Parathyroid adenoma (tissue), 2 donors: ENCODE results near the gene COMMD10.

ENCODE experiments used
- H2AFZ ChIP-seq: fragments of 300-600 bp; sonication (generic); one replicate; pipeline ENCODE4 v1.7.0; 2017; ENCODE audit warnings: antibody characterized with exemption, mild to moderate bottlenecking
- H3K27ac ChIP-seq: fragments of 300-600 bp; sonication (generic); one replicate; pipeline ENCODE4 v1.7.0; 2017
- H3K27me3 ChIP-seq: fragments of 300-600 bp; sonication (generic); one replicate; pipeline ENCODE4 v1.7.0; 2017; ENCODE audit warnings: low read length; ENCODE audit not compliant: control insufficient read depth, insufficient read depth
- H3K36me3 ChIP-seq: fragments of 300-600 bp; sonication (generic); one replicate; pipeline ENCODE4 v1.7.0; 2017; ENCODE audit warnings: low read length; ENCODE audit not compliant: control insufficient read depth, insufficient read depth
- H3K4me1 ChIP-seq: fragments of 300-600 bp; sonication (generic); one replicate; pipeline ENCODE4 v1.7.0; 2017; ENCODE audit warnings: control low read depth
- H3K4me2 ChIP-seq: fragments of 300-600 bp; sonication (generic); one replicate; pipeline ENCODE4 v1.7.0; 2017; ENCODE audit warnings: low read length
- H3K4me3 ChIP-seq: fragments of 300-600 bp; sonication (generic); one replicate; pipeline ENCODE4 v1.7.0; 2017; ENCODE audit warnings: low read depth, low read length
- H3K79me2 ChIP-seq: fragments of 300-600 bp; sonication (generic); one replicate; pipeline ENCODE4 v1.7.0; 2017; ENCODE audit warnings: control low read depth
- H3K9ac ChIP-seq: fragments of 300-600 bp; sonication (generic); one replicate; pipeline ENCODE4 v1.7.0; 2017; ENCODE audit warnings: mild to moderate bottlenecking
- H3K9me3 ChIP-seq: fragments of 300-600 bp; sonication (generic); one replicate; pipeline ENCODE4 v1.7.0; 2017; ENCODE audit warnings: low read length; ENCODE audit not compliant: control insufficient read depth
- CTCF ChIP-seq: fragments of 300-600 bp; sonication (generic); IDR thresholded peaks from one replicate; pipeline ENCODE4 v1.7.0; 2017; ENCODE audit warnings: antibody characterized with exemption, mild to moderate bottlenecking
- donor health status: primary hyperparathyroidism.

COMMD10 gene

GRCh38 chr5:116058346-116058936, 26.4 kb upstream of the COMMD10 start:
- H3K36me3 ChIP-seq: no peaks in the 10 kb centered on the region
- no peak for TF ChIP-seq CTCF
- no peak overlapping the region for H2AFZ ChIP-seq
- no peaks in the 10 kb centered on the region for H3K4me1 ChIP-seq
- H3K27me3 ChIP-seq: no peaks in the 10 kb centered on the region
- H3K4me3 ChIP-seq: no peak overlapping the region
- H3K9ac ChIP-seq: no peak overlapping the region
- no peaks in the 10 kb centered on the region for H3K9me3 ChIP-seq
- no peak overlapping the region for H3K4me2 ChIP-seq
- H3K27ac ChIP-seq: no peak overlapping the region
- no peaks in the 10 kb centered on the region for H3K79me2 ChIP-seq

GRCh38 chr5:116062352-116062751, 22.5 kb upstream of the COMMD10 start:
- no peak overlapping the region for H3K4me2 ChIP-seq
- H3K79me2 ChIP-seq: no peaks in the 10 kb centered on the region
- H3K4me1 ChIP-seq: no peaks in the 10 kb centered on the region
- no peaks in the 10 kb centered on the region for H3K9me3 ChIP-seq
- no peaks in the 10 kb centered on the region for H3K36me3 ChIP-seq
- no peak for TF ChIP-seq CTCF
- H3K27ac ChIP-seq: no peak overlapping the region
- H3K4me3 ChIP-seq: no peak overlapping the region
- no peaks in the 10 kb centered on the region for H3K27me3 ChIP-seq
- no peak overlapping the region for H3K9ac ChIP-seq
- no peak overlapping the region for H2AFZ ChIP-seq

GRCh38 chr5:116063950-116064349, 20.9 kb upstream of the COMMD10 start:
- Histone ChIP-seq H3K4me2 (no peak overlapping the region), H3K27me3 (no peaks in the 10 kb centered on the region), H3K27ac (no peak overlapping the region), H3K9me3 (no peaks in the 10 kb centered on the region), H3K4me3 (no peak overlapping the region), H3K79me2 (no peaks in the 10 kb centered on the region), H3K36me3 (no peaks in the 10 kb centered on the region), H2AFZ (no peak overlapping the region), H3K9ac (no peak overlapping the region), H3K4me1 (no peaks in the 10 kb centered on the region)
- no peak for TF ChIP-seq CTCF

GRCh38 chr5:116068028-116068632, 16.7 kb upstream of the COMMD10 start:
- H3K79me2 ChIP-seq: no peaks in the 10 kb centered on the region
- no peaks in the 10 kb centered on the region for H3K27me3 ChIP-seq
- no peak overlapping the region for H3K4me3 ChIP-seq
- H3K27ac ChIP-seq: no peak overlapping the region
- H3K9me3 ChIP-seq: no peaks in the 10 kb centered on the region
- H3K4me1 ChIP-seq: no peaks in the 10 kb centered on the region
- H3K9ac ChIP-seq: no peak overlapping the region
- no peak overlapping the region for H2AFZ ChIP-seq
- H3K4me2 ChIP-seq: no peak overlapping the region
- no peaks in the 10 kb centered on the region for H3K36me3 ChIP-seq
- TF ChIP-seq CTCF: peak; percentile 88

- no peak for TF ChIP-seq CTCF
- no peak overlapping the region for H3K4me3 ChIP-seq
- no peak overlapping the region for H2AFZ ChIP-seq
- no peak overlapping the region for H3K4me2 ChIP-seq
- no peaks in the 10 kb centered on the region for H3K4me1 ChIP-seq
- no peak overlapping the region for H3K9ac ChIP-seq
- no peaks in the 10 kb centered on the region for H3K36me3 ChIP-seq
- no peaks in the 10 kb centered on the region for H3K79me2 ChIP-seq
- H3K27me3 ChIP-seq: no peaks in the 10 kb centered on the region
- H3K9me3 ChIP-seq: no peaks in the 10 kb centered on the region
- no peak overlapping the region for H3K27ac ChIP-seq
These were observed 13.6 kb upstream of the COMMD10 start for GRCh38 chr5:116071211-116071610.
